ENCODE results near the gene YOD1. TPM values are rescaled to one million over a fixed set of nuclear protein-coding genes. Genes with fewer than 3 reads are reported as not detected.
A peak's percentile ranks its signal among the peaks of the same experiment; 100 is the strongest.

YOD1 gene
- total RNA-seq, 2 donors from 2014 or later, result 3.5 to 4.7 TPM

DNA sequence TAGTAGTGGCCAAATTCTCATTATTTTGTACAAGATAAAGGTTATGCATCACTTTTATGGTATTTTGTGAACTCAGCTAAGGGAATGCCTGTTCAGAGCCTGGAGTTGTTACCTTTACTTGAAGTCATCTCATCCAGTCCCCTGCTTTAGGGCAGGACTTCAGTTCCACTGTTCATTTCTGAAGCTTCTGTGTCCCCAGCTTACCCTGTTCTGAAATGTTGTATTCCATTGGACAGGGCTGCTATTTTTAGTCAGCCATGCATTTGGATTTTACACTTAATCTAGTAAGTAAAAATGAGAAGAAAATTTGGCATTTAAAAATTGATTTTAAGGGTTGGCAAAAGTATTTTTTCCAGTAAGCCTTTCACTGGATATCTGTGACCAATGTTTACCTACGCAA lies 26.0 kb upstream of the YOD1 start:
- Histone ChIP-seq H3K4me3 (no peak overlapping the region), H3K4me1 (peaks cover 0 to 10% of the 10 kb centered on the region in 2 donors)

DNA sequence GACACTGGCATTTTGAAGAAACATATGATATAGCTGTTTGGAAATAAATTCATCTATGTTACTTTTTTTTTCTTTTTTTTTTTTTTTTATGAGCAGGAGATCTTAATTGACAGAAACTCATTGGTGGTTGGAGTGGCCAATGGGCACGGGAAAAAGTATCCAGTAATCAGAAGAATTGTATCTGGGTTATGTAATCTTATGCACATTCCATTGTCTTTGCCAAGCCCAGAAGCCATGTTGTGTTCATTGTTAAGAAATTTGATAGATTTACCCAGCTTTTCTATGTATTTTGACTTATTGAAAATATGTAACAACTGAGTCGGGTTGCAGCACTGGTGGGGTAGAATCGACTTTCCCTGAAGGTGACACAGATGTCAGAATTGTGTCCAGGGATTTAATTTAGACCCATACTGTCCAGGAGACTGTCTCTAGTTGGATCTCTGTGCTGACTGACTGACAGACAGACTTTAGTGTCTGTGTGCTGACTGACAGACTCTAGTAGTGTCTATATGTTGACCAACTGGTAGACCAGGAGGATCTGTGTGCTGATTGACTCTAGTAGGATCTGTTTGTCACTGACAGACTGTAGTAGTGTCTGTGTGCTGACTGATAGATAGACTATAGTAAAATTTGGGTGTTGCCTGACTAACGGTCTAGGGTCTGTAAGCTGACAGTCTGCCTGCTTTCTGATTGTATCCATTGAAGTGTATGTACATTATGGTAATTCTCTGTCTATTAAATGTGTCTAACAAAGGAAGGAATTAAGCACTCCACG lies 25.4 kb upstream of the YOD1 start:
- DNase-seq (ENCODE audit: low spot score), result no peak
- H3K4me3 ChIP-seq, result no peak overlapping the region
- H3K27ac ChIP-seq, result no peak overlapping the region
- H3K27me3 ChIP-seq, result no peaks in the 10 kb centered on the region
- TF ChIP-seq, protein P1, sequence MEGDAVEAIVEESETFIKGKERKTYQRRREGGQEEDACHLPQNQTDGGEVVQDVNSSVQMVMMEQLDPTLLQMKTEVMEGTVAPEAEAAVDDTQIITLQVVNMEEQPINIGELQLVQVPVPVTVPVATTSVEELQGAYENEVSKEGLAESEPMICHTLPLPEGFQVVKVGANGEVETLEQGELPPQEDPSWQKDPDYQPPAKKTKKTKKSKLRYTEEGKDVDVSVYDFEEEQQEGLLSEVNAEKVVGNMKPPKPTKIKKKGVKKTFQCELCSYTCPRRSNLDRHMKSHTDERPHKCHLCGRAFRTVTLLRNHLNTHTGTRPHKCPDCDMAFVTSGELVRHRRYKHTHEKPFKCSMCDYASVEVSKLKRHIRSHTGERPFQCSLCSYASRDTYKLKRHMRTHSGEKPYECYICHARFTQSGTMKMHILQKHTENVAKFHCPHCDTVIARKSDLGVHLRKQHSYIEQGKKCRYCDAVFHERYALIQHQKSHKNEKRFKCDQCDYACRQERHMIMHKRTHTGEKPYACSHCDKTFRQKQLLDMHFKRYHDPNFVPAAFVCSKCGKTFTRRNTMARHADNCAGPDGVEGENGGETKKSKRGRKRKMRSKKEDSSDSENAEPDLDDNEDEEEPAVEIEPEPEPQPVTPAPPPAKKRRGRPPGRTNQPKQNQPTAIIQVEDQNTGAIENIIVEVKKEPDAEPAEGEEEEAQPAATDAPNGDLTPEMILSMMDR (IDR thresholded peaks at IDR 0.05), result no peak
- H3K4me1 ChIP-seq, result peaks cover 0 to 10% of the 10 kb centered on the region in 2 donors
- no peaks in the 10 kb centered on the region for H3K9me3 ChIP-seq
- H3K36me3 ChIP-seq, result peaks cover 30% of the 10 kb centered on the region

More for the DNA sequence above, 26.0 kb upstream of the YOD1 start:
- Histone ChIP-seq H3K27me3 (no peaks in the 10 kb centered on the region), H3K27ac (peak overlapping the region in 1 of 2 donors; percentile 50), H3K36me3 (peaks cover 25% of the 10 kb centered on the region), H3K9me3 (no peaks in the 10 kb centered on the region)
- TF ChIP-seq, protein P1 (IDR thresholded peaks at IDR 0.05), result no peak
- DNase-seq (ENCODE audit: low spot score), result no peak

DNA sequence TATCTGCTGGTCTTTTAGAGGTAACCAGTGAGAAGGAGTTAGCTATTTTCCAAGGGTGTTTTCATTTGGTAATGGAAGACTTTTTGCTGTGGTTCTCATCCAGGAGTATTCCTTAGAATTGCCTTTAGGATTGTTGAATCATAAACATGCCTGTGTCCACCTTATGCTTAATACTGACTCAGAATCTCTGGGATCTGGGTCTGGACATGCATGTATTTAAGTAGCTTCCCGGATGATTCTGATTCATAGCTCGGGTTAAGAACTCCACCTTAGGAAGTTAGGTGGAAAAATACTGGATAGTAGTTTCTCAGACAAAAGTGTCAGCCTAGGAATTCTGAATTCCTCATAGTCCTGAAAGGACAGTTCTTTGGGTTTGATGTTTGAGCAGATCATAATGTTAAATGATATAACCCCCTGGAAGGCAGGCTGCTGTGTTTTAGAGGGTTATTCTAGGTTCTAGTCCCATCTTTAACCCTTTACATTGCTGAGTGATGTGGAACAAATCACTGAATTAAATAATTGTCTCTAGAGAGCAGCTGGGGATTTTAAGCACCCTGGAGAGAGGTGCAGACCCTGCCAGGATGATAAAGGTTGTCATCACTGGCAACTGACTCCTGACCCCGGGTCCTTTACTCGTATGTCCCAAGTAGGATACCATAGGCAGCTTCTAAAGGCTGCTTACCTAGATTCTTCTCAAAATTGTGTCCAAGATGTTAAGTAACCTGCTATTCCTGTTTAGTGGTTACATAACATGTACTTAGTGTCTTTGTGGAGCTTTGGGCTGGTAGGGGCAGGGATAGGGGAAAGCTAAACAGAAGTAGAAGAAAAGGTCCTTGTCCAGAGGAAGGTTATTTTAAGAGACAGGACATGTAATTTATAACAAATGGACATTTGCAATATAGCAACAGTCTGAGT lies 23.2 kb upstream of the YOD1 start:
- peaks cover 0 to 10% of the 10 kb centered on the region in 2 donors for H3K4me1 ChIP-seq
- H3K9me3 ChIP-seq, result no peaks in the 10 kb centered on the region
- no peak overlapping the region for H3K27ac ChIP-seq
- no peaks in the 10 kb centered on the region for H3K27me3 ChIP-seq
- H3K4me3 ChIP-seq, result no peak overlapping the region
- no peak for DNase-seq (ENCODE audit: low spot score)
- TF ChIP-seq, protein P1 (IDR thresholded peaks at IDR 0.05), result no peak
- H3K36me3 ChIP-seq, result peaks cover 38% of the 10 kb centered on the region

DNA sequence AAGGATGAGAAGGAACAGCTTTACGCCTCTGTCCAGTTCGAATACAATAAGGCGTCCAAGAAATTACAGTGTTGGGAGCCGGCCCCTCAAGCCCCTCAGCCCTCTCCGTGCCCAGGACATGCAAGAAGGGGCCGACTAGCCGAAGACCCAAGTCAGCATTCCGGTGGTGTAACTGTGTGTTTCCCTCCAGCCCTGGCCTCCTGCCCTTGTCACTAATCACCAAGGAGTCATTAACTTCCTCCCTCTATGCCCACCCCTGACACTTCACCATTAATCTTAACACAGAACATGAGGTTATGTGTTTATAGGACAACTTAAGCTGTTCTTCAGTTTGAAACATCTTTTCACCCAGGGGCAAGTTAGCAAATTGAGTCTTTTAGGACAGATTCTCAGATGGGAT lies 21.2 kb upstream of the YOD1 start:
- no peak for DNase-seq (ENCODE audit: low spot score)
- H3K27me3 ChIP-seq, result no peaks in the 10 kb centered on the region
- peaks cover 0 to 5% of the 10 kb centered on the region in 2 donors for H3K4me1 ChIP-seq
- peaks cover 51% of the 10 kb centered on the region for H3K36me3 ChIP-seq
- H3K27ac ChIP-seq, result no peak overlapping the region
- TF ChIP-seq, protein P1 (IDR thresholded peaks at IDR 0.05), result no peak
- no peak overlapping the region for H3K4me3 ChIP-seq
- H3K9me3 ChIP-seq, result no peaks in the 10 kb centered on the region

DNA sequence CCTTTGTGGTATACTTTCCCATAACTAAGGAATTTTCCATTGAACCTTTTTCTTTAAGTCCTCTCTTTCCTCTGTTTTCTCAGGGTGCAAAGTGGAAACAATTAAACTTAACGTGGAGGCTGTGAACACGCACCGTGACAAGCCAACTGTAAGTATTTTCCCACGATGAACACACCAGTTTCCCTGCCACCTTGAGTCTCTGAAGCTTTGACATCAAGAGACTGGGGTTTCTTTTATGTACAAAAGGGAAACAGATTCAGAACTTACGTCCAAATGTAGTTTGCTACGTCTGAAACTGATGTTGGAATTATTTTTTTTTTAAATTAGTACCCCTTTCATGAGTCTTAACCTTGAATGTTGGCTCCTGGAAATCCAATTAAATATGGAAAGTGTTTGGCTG lies 20.4 kb upstream of the YOD1 start:
- Histone ChIP-seq H3K4me1 (no peaks in the 10 kb centered on the region), H3K9me3 (no peaks in the 10 kb centered on the region), H3K4me3 (no peak overlapping the region), H3K27ac (no peak overlapping the region), H3K36me3 (peaks cover 56% of the 10 kb centered on the region), H3K27me3 (no peaks in the 10 kb centered on the region)
- TF ChIP-seq, protein P1 (IDR thresholded peaks at IDR 0.05), result no peak
- no peak for DNase-seq (ENCODE audit: low spot score)

Measured in right atrium auricular region (tissue), 2 donors.